PC-9 (cell line): Measurements from ENCODE around the gene TGFB2. TPM values are rescaled to one million over a fixed set of nuclear protein-coding genes. Genes with fewer than 3 reads are reported as not detected.

Experiments used
- BruUV-seq: library from RNA; stranded (reverse); fragments of 400-500 nt; replicated peaks from 2 replicates; lab custom pipeline; 2021; lab: Mats Ljungman, UMichigan
- CTCF ChIA-PET: fragments of 300-600 bp; sonication (Branson Sonifier 250); formaldehyde crosslinking; loops from one replicate; lab custom pipeline; 2022; ENCODE audit warnings: antibody characterized with exemption; lab: Charles Lee
- POLR2A ChIA-PET: fragments of 300-600 bp; sonication (Branson Sonifier 250); formaldehyde crosslinking; loops from one replicate; lab custom pipeline; 2022; ENCODE audit warnings: antibody characterized with exemption; ENCODE audit not compliant: unreplicated experiment; lab: Charles Lee
- DNase-seq, 2 experiments: peaks; one replicate each; pipeline versions ENCODE4 v3.0.0 to v3.0.0-alpha.2; 2015 to 2022; ENCODE audit warnings: mixed read lengths in 1 of 2
- H2AFZ ChIP-seq: fragments of 200-600 bp; sonication (generic); 2 replicates; pipeline ENCODE4 v1.8.1; 2017; ENCODE audit warnings: antibody characterized with exemption
- H3F3A ChIP-seq: fragments of 200-600 bp; sonication (generic); 2 replicates; pipeline ENCODE4 v1.8.1; 2017; ENCODE audit warnings: antibody characterized with exemption, mild to moderate bottlenecking, low read depth; ENCODE audit not compliant: insufficient read depth
- H3K27ac ChIP-seq: fragments of 200-600 bp; sonication (generic); 2 replicates; pipeline ENCODE4 v1.6.1; 2016; ENCODE audit warnings: mixed run types
- H3K27me3 ChIP-seq: fragments of 200-600 bp; sonication (generic); 2 replicates; pipeline ENCODE4 v1.6.1; 2016; ENCODE audit warnings: low read depth, mixed run types; ENCODE audit not compliant: insufficient read depth
- H3K36me3 ChIP-seq: fragments of 200-600 bp; sonication (generic); 2 replicates; pipeline ENCODE4 v1.6.1; 2016; ENCODE audit warnings: low read depth, mixed run types
- H3K4me1 ChIP-seq: fragments of 200-600 bp; sonication (generic); replicated peaks from 2 replicates; pipeline ENCODE4 v1.6.1; 2016; ENCODE audit warnings: mixed run types; ENCODE audit not compliant: insufficient read depth
- H3K4me2 ChIP-seq: fragments of 200-600 bp; sonication (generic); 2 replicates; pipeline ENCODE4 v1.6.1; 2017; ENCODE audit warnings: mixed run types
- H3K4me3 ChIP-seq: fragments of 200-600 bp; sonication (generic); 2 replicates; pipeline ENCODE4 v1.6.1; 2016; ENCODE audit warnings: mixed run types
- H3K79me2 ChIP-seq: fragments of 200-600 bp; sonication (generic); 2 replicates; pipeline ENCODE4 v1.6.1; 2017; ENCODE audit warnings: low read depth, mixed run types
- H3K9me2 ChIP-seq: fragments of 200-600 bp; sonication (generic); 2 replicates; pipeline ENCODE4 v1.8.1; 2017; ENCODE audit warnings: mild to moderate bottlenecking; ENCODE audit not compliant: insufficient read depth
- H3K9me3 ChIP-seq: fragments of 200-600 bp; sonication (generic); 2 replicates; pipeline ENCODE4 v1.8.1; 2016; ENCODE audit warnings: low read depth; ENCODE audit not compliant: insufficient read depth
- H4K20me1 ChIP-seq: fragments of 200-600 bp; sonication (generic); 2 replicates; pipeline ENCODE4 v1.8.1; 2017; ENCODE audit not compliant: insufficient read depth
- CTCF ChIP-seq: fragments of 200-600 bp; sonication (generic); conservative IDR thresholded peaks from 2 replicates; pipeline ENCODE4 v1.6.1; 2017; ENCODE audit warnings: mixed run types, antibody characterized with exemption, mild to moderate bottlenecking, moderate library complexity
- EZH2 ChIP-seq: fragments of 200-600 bp; sonication (generic); IDR thresholded peaks from 2 replicates; pipeline ENCODE4 v1.8.0; 2017; ENCODE audit warnings: antibody characterized with exemption, low read depth
- intact Hi-C: fragments of 100-400 bp; cut with micrococcal nuclease; formaldehyde crosslinking; loops from one replicate; pipeline ENCODE4 v1.10.0; 2022; ENCODE audit not compliant: unreplicated experiment
- total RNA-seq: library from RNA; stranded (reverse); gene quantifications from 2 replicates; pipeline ENCODE4 v1.2.3, GENCODE V29; 2021

Gene TGFB2
- total RNA-seq, 1 experiment from 2014 or later = 74.3 TPM

- Histone ChIP-seq H4K20me1 (no peaks in the 10 kb centered on the region), H3K4me3 (peak overlapping the region; percentile 34; the same call in 1 of the 2 replicates), H3K27me3 (no peaks in the 10 kb centered on the region), H2AFZ (no peak overlapping the region), H3K27ac (0 out of 2 replicates have a peak overlapping the region, but pooled peaks have one; percentile 38), H3K9me3 (no peaks in the 10 kb centered on the region; the same call in 1 of the 2 replicates), H3F3A (peaks cover 18% of the 10 kb centered on the region), H3K4me2 (peak overlapping the region; percentile 91), H3K79me2 (peaks cover 100% of the 10 kb centered on the region), H3K9me2 (no peaks in the 10 kb centered on the region), H3K36me3 (peaks cover 13% of the 10 kb centered on the region; the same call in 1 of the 2 replicates), H3K4me1 (peaks cover 41% of the 10 kb centered on the region)
- TF ChIP-seq EZH2 (no peak), CTCF (no peak; the same call in 1 of the 2 replicates)
- BruUV-seq = no TSS peak
- ChIA-PET POLR2A (no interaction called here), CTCF (interaction anchor here (0.6 kb wide), 1 partner anchor 489 kb away, joined by 4 read pairs; no protein-coding TSS in a partner anchor)
- intact Hi-C loops = no loop called here
- no peak for DNase-seq
Measured at GRCh38 chr1:218351391-218352074, 6.4 kb downstream of the TGFB2 start.

- Histone ChIP-seq H3K9me2 (no peaks in the 10 kb centered on the region), H3K4me1 (peaks cover 41% of the 10 kb centered on the region), H3K27me3 (no peaks in the 10 kb centered on the region), H2AFZ (no peak overlapping the region), H4K20me1 (no peaks in the 10 kb centered on the region), H3K36me3 (peaks cover 13% of the 10 kb centered on the region; the same call in 1 of the 2 replicates), H3F3A (peaks cover 13% of the 10 kb centered on the region), H3K9me3 (no peaks in the 10 kb centered on the region; the same call in 1 of the 2 replicates), H3K4me2 (no peak overlapping the region), H3K79me2 (peaks cover 100% of the 10 kb centered on the region), H3K4me3 (no peak overlapping the region), H3K27ac (no peak overlapping the region)
- CTCF ChIA-PET = no interaction called here
- no peak for DNase-seq
- intact Hi-C loops = no loop called here
- no TSS peak for BruUV-seq
- POLR2A ChIA-PET = interaction anchor here (0.6 kb wide), 1 partner anchor 191 kb away, joined by 9 read pairs; no protein-coding TSS in a partner anchor
- no peak for TF ChIP-seq EZH2
- TF ChIP-seq CTCF = no peak
Measured at GRCh38 chr1:218352075-218352438, 6.9 kb downstream of the TGFB2 start.

- H3K9me3 ChIP-seq = no peaks in the 10 kb centered on the region; the same call in 1 of the 2 replicates
- ChIA-PET POLR2A (interaction anchor here (0.6 to 0.9 kb wide), 7 partner anchors 9 to 352 kb away, joined by 3 to 30 read pairs (median 6); no protein-coding TSS in a partner anchor), CTCF (no interaction called here)
- peaks cover 43% of the 10 kb centered on the region for H3K4me1 ChIP-seq
- H3K27ac ChIP-seq = no peak overlapping the region
- H3F3A ChIP-seq = no peaks in the 10 kb centered on the region
- peak overlapping the region; percentile 29 for H3K4me2 ChIP-seq
- H4K20me1 ChIP-seq = no peaks in the 10 kb centered on the region
- H2AFZ ChIP-seq = no peak overlapping the region
- H3K79me2 ChIP-seq = peaks cover 95% of the 10 kb centered on the region
- TF ChIP-seq CTCF (no peak), EZH2 (no peak)
- peak; percentile 25 to 48 for DNase-seq
- peaks cover 13% of the 10 kb centered on the region; the same call in 1 of the 2 replicates for H3K36me3 ChIP-seq
- intact Hi-C loops = no loop called here
- H3K9me2 ChIP-seq = no peaks in the 10 kb centered on the region
- H3K4me3 ChIP-seq = no peak overlapping the region
- no TSS peak for BruUV-seq
- H3K27me3 ChIP-seq = no peaks in the 10 kb centered on the region
Measured at GRCh38 chr1:218353656-218354055, 8.5 kb downstream of the TGFB2 start.
